Stimulated activated memory B cell treated with anti-CD40 and anti-IgM and Interleukin-4, amounts not matched to agents 10 μg/mL and 1 μg/mL and 100 μg/mL, for 72 hours (primary cell): Measurements from ENCODE around the gene MICAL3.

Experiments
- ATAC-seq: fragments of 150-1000 bp; cut with Tn5 transposase; 2 replicates; pipeline ENCODE4 v1.10.0; 2021
- H3K27ac Mint-ChIP-seq: one replicate; pipeline ENCODE4 v1.8.0; 2022; ENCODE audit warnings: mild to moderate bottlenecking, mixed read lengths
- H3K27me3 Mint-ChIP-seq: one replicate; pipeline ENCODE4 v1.8.0; 2022; ENCODE audit warnings: mixed read lengths
- H3K36me3 Mint-ChIP-seq: one replicate; pipeline ENCODE4 v1.8.0; 2022; ENCODE audit warnings: mixed read lengths
- H3K4me1 Mint-ChIP-seq: one replicate; pipeline ENCODE4 v1.8.0; 2022; ENCODE audit warnings: mixed read lengths
- H3K4me3 Mint-ChIP-seq: one replicate; pipeline ENCODE4 v1.8.0; 2022; ENCODE audit warnings: mild to moderate bottlenecking, moderate library complexity, mixed read lengths
- H3K9me3 Mint-ChIP-seq: one replicate; pipeline ENCODE4 v1.8.0; 2022; ENCODE audit warnings: mixed read lengths

The MICAL3 gene

DNA sequence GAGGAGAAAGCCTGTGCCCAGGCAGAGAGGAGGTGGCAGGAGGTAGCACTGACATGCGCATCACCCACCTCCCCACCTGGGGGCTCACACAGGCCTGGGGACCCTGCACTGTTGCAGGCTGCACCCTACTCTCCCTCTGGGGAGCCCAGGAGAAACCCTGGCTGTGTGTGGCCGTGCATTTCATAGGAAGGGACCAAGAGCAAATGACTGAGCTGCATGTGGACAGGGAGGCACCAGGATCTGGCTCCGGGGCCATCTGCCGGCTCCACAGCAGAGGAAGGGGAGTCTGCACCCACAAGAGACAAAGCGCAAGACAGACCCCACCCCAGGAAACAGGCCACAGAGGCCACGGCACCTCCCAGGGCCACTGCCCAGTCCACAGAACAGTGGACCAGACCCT is 272.8 kb downstream of the MICAL3 start:
- H3K9me3 Mint-ChIP-seq, result no peaks in the 10 kb centered on the region
- no peaks in the 10 kb centered on the region for H3K27me3 Mint-ChIP-seq
- H3K4me1 Mint-ChIP-seq, result peaks cover 12% of the 10 kb centered on the region
- no peak overlapping the region for H3K4me3 Mint-ChIP-seq
- peaks cover 15% of the 10 kb centered on the region for H3K36me3 Mint-ChIP-seq
- no peak for ATAC-seq
- H3K27ac Mint-ChIP-seq, result no peak overlapping the region

DNA sequence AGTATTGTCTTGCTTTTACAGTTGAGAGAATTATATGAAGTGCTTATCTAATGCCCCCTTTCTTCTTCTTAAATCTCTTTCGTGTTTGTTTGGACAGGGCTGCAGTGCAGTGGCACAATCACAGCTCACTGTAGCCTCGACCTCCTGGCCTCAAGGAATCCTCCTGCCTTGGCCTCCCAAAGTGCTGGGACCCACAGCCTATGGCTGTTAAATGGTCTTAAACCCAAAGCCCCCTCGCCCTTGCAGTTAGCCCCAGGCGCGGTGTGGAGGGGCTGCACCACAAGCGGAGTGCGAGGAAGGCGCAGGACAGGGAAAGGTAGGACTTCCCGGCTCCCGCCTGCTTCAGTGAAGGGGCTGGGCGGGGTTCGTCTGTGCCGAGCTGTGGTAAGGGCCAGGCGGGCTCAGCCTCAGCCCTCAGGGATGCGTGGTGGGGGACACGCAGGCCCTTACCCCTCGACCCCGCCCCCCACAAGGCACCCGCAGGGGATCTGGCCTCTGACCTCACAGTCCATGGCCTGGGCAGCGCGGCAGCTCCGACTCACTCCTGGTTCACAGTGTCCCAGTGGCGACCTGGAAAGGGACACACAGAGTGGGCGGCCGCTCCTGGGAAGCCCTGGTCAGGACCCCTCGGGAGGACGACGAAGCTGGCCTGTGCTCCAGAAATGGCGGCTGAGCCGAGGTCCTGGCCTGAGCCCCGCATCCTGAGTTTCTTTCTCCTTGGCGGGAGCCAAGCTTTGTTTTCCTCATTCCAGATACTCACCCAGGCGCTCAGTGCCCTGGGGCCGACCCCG is 274.6 kb downstream of the MICAL3 start:
- Mint-ChIP-seq H3K36me3 (peaks cover 14% of the 10 kb centered on the region), H3K4me3 (no peak overlapping the region), H3K27ac (no peak overlapping the region), H3K9me3 (no peaks in the 10 kb centered on the region), H3K27me3 (no peaks in the 10 kb centered on the region), H3K4me1 (peaks cover 6% of the 10 kb centered on the region)
- no peak for ATAC-seq

DNA sequence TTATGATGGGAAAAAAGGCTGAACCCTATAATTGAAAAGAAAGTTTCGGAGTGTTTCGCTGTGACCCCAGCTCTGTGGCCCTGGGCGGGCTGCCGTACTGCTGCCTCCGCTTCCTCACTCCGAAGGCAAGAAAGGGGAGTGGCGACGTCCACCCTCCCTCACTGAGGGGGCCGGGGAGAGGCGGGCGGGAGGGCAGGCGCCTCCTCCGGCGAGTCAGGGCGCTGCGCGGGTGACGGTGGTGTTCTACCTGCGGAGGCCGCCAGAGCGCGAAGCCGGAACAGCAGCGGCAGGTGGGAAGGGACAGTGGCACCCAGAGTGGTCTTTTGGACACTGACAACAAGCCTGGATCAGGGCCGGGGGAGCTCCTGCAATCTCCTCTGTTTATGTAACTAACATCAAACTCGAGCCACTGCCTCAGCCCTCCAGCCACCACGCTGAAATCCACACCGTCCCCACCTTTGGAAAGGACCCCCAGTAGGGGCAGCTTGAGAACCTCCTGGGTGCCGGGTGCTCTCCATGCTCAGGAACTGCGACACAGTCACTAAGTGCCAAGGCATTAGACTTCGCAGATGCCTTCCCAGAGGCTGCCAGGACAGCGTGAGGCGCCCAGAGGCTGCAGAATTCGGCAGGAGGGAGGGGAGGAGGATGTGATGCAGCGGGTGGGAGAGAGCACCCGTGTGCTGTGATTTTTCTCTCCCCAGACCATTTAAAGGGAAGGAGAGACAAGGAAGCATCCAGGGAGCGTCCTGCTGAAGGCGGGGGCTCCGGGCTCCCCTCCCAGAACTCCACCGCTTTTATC is 275.6 kb downstream of the MICAL3 start:
- no peaks in the 10 kb centered on the region for H3K27me3 Mint-ChIP-seq
- ATAC-seq, result no peak
- peaks cover 13% of the 10 kb centered on the region for H3K36me3 Mint-ChIP-seq
- H3K4me1 Mint-ChIP-seq, result no peaks in the 10 kb centered on the region
- H3K9me3 Mint-ChIP-seq, result no peaks in the 10 kb centered on the region
- no peak overlapping the region for H3K27ac Mint-ChIP-seq
- no peak overlapping the region for H3K4me3 Mint-ChIP-seq

DNA sequence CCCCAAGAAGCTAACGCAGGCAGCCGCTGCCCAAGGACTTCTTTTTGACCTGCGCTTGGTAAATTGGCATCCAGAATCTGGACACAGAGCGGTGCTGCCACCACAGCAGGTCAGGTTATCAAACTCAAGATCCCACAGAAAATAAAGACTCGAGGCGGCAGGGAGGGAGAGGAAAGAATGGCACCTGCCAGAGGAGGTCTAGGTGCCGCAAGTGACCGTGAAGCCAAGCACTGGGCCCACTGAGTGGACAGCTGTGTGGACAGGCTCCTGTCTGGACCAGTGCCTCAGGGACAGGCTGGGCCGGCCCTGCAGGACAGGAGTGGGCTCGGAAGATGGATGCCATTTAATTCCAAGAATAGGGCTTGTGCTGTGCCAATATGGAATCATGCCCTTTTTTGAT is 277.4 kb downstream of the MICAL3 start:
- peaks cover 20% of the 10 kb centered on the region for H3K36me3 Mint-ChIP-seq
- H3K27ac Mint-ChIP-seq, result no peak overlapping the region
- no peaks in the 10 kb centered on the region for H3K27me3 Mint-ChIP-seq
- H3K4me1 Mint-ChIP-seq, result peaks cover 9% of the 10 kb centered on the region
- no peak overlapping the region for H3K4me3 Mint-ChIP-seq
- no peaks in the 10 kb centered on the region for H3K9me3 Mint-ChIP-seq
- ATAC-seq, result no peak

DNA sequence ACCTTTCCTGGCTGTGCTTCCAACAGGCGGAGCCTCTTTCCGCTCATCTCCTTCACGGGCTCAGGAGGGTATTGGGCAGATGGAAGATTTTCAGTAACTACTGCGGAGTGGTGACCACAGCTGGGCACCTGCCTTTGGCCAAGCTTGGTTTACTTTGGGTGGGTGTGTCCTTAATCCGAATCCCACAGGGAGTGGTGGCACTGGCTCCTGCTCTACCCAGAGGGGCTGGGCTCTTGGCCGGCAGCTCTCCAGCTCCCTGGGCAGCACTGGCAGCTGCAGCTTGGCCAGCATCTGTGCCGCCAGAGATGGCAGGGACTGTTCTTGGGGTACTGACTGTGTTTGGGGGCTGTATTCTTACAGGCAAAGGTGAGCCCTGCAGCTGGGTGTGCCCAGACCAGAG is 279.9 kb downstream of the MICAL3 start:
- Mint-ChIP-seq H3K4me1 (peaks cover 12% of the 10 kb centered on the region), H3K27ac (no peak overlapping the region), H3K4me3 (no peak overlapping the region), H3K27me3 (no peaks in the 10 kb centered on the region), H3K36me3 (peaks cover 39% of the 10 kb centered on the region), H3K9me3 (no peaks in the 10 kb centered on the region)
- ATAC-seq, result no peak

DNA sequence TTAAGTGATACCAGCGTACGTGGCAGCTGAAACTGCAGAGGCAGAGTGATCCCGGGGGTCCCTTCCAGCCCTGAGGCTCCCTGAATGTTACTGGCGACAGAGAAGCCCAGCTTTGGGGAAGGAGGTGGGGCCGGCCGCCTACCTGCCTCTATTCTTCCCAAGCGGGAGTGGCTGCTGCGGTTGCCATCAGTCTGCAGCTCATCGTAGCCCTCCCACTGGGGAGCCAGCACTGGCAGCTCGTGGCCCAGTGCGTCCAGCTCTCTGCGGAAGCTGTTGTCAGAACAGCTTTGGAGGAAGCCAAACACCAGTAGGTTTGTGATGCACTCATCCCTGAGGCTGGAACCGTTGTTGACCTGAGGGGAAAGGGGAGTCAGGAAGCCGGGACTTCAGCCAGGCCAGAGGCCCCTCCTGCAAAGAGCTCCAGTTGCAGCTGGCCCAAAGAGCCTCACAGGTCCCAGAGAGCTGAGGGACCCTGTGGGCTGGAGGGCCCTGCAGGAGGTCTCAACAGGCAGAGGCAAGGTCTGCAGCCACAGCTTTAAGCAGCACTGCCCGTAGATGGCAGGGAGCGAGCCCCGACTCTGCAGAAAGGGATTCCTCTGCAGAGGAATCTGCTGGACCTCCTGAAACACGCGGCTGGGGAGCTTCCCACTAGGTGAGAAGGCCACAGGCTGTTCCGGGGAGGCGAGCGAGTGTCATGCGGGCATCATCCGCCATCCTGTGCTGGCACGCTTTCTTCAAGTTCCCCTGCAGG is 280.5 kb downstream of the MICAL3 start:
- H3K36me3 Mint-ChIP-seq, result peaks cover 44% of the 10 kb centered on the region
- H3K27ac Mint-ChIP-seq, result no peak overlapping the region
- ATAC-seq, result no peak
- no peak overlapping the region for H3K4me3 Mint-ChIP-seq
- peaks cover 12% of the 10 kb centered on the region for H3K4me1 Mint-ChIP-seq
- no peaks in the 10 kb centered on the region for H3K9me3 Mint-ChIP-seq
- no peaks in the 10 kb centered on the region for H3K27me3 Mint-ChIP-seq

DNA sequence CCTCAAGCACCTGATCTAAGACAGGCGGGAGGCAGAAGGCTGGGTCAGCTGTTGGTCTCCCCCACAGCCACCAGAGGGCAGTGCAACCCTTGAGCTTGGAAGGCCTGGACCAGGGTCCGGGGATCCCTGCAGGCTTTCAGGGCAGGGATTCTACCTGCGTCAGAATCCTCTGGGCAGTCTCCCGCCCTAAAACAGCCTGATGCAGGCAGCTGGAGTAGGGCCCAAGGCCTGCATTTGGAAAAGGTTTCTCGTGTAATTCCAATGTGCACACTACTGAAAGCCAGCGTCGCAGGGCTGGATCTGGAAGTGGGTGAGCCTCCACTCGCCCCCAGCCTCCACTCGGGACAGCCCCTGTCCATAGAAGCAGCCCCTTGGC is 281.8 kb downstream of the MICAL3 start:
- peaks cover 12% of the 10 kb centered on the region for H3K4me1 Mint-ChIP-seq
- H3K27me3 Mint-ChIP-seq, result no peaks in the 10 kb centered on the region
- H3K27ac Mint-ChIP-seq, result peak overlapping the region; percentile 74
- no peak overlapping the region for H3K4me3 Mint-ChIP-seq
- peaks cover 57% of the 10 kb centered on the region for H3K36me3 Mint-ChIP-seq
- no peaks in the 10 kb centered on the region for H3K9me3 Mint-ChIP-seq
- peak; percentile 88 for ATAC-seq

DNA sequence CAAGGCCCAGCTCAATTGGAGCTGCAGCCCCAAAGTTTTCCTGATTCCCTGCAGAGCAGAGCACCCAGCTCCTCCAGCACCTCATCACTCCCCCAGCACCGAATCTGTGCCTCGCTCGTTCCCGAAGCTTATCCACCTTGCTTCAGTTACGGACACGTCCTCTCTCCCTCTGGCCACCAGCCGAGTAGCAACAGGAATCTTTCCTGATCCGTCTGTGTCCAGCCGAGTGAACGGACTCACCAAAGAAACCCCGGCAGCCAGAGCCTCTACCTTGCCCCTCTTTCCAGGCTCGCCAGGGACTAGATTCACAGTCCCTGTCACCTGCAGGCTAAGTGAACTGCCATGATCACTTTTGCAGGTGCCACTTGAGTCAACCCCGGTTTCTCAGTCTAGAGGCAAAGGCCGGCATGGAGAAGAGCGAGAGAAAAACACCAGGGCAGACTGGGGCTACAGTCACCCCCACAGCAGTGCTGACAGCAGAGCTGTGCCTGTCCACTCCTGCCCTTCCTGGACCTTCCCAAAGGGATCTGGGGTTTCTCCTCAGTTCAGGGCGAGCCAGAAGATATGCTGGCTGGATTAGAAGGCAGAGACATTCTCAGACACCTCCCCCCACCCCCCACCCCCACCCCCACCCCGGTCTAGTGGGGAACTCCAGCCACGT is 282.4 kb downstream of the MICAL3 start:
- Mint-ChIP-seq H3K36me3 (peaks cover 60% of the 10 kb centered on the region), H3K4me1 (peaks cover 12% of the 10 kb centered on the region), H3K9me3 (no peaks in the 10 kb centered on the region), H3K27me3 (no peaks in the 10 kb centered on the region), H3K4me3 (no peak overlapping the region), H3K27ac (peak overlapping the region; percentile 74)
- ATAC-seq, result no peak

DNA sequence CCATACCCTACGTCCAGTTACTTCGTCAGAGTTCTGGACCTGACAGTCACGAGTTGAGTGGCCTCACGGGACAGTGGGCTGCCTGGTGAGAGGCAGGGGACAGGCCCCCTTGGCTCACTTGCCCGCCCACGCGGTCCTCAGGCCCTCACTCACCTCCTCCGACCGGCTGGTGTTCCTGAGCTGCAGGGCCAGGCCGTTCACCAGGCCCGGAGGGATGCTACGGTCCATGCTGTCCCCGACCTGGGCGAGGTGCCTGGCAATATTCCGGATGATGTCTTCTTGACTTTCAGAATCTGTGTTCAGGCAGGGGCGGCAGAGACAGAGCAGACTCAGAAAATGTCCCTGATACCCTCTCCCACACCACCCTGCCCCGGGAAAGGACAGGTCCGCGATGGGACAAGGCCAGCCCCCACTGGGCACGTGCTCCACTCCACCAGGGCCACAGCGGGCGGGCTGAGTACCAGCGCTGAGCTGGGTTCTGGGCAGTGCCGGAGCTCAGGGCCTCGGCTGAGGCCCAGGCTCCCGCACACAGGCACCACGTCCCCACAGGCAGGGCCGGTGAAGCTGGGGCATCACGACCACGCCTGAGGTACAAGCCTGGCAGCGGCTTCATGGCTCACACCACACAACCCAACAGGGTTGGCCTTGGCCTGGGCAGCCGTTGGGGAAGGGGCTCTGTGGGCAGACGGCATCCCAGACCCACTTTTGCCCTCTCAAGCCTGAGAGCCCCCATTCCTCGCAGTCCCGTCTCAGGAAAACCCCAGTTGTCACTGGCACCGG is 285.0 kb downstream of the MICAL3 start:
- no peaks in the 10 kb centered on the region for H3K9me3 Mint-ChIP-seq

DNA sequence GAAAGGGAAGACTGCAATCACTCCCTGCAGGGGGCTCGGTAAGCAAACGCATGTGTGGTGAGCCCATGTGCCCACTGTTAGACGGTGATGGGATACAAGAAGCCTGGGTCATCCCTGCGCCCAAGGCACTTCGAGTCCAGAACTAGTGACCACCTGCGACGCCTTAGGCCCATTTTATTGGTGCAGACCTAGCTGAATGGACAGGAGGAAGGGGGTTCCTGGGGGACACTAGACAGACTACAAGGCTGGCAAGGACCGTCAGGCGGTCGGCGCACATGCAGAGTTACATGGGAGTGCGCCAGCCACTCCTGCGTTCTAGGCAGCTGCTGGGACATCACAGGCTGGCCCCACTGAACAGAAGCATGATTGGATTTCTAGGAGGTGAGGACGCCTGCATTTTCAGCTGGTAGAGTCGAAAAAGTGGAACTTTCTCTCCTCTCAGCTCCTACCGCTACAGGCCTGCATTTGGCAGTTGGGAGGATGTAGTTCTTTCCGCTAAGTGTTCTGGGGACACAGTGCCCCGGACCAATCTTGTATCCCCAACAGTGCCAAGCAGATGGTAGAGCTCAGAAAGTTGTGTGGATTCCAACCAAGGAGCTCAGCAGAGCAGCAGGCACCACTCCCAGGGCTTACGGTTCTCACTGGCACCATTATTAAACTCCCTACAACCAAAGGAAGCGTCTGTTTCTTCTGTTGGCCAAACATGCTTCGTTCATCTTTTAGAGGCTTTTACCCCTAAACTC is 285.8 kb downstream of the MICAL3 start:
- Mint-ChIP-seq H3K4me1 (peaks cover 17% of the 10 kb centered on the region), H3K4me3 (no peak overlapping the region), H3K36me3 (peaks cover 59% of the 10 kb centered on the region), H3K27me3 (no peaks in the 10 kb centered on the region), H3K27ac (no peak overlapping the region), H3K9me3 (no peaks in the 10 kb centered on the region)
- no peak for ATAC-seq

More for the DNA sequence above, 285.0 kb downstream of the MICAL3 start:
- ATAC-seq, result no peak
- Mint-ChIP-seq H3K4me3 (no peak overlapping the region), H3K36me3 (peaks cover 53% of the 10 kb centered on the region), H3K27ac (no peak overlapping the region), H3K4me1 (peaks cover 12% of the 10 kb centered on the region), H3K27me3 (no peaks in the 10 kb centered on the region)
